HUES6 (cell line): ENCODE results near the gene UBAP1L.

Experiments
- H3K27ac ChIP-seq: 2 replicates; pipeline ENCODE4 v1.7.0; 2013; ENCODE audit warnings: low read depth, mild to moderate bottlenecking, low read length, inconsistent platforms
- H3K27me3 ChIP-seq: 2 replicates; pipeline ENCODE4 v1.6.1; 2013; ENCODE audit warnings: low read length; ENCODE audit not compliant: control insufficient read depth, insufficient read depth
- H3K36me3 ChIP-seq: 2 replicates; pipeline ENCODE4 v1.6.1; 2013; ENCODE audit warnings: low read length; ENCODE audit not compliant: control insufficient read depth, insufficient read depth
- H3K4me1 ChIP-seq: 2 replicates; pipeline ENCODE4 v1.6.1; 2013; ENCODE audit warnings: low read length; ENCODE audit not compliant: control insufficient read depth, insufficient read depth
- H3K4me3 ChIP-seq: 2 replicates; pipeline ENCODE4 v1.5.1; 2013; ENCODE audit warnings: low read depth, low read length
- H3K9ac ChIP-seq: one replicate; pipeline ENCODE4 v1.6.1; 2013; ENCODE audit warnings: mild to moderate bottlenecking, low read length
- H3K9me3 ChIP-seq: 2 replicates; pipeline ENCODE4 v1.6.1; 2013; ENCODE audit warnings: low read depth, low read length; ENCODE audit not compliant: control insufficient read depth, insufficient read depth

UBAP1L gene

GRCh38 chr15:65062061-65062460 is 52.9 kb downstream of the UBAP1L start:
- no peaks in the 10 kb centered on the region for H3K27me3 ChIP-seq
- peaks cover 23% of the 10 kb centered on the region for H3K36me3 ChIP-seq
- H3K4me3 ChIP-seq: no peak overlapping the region
- H3K27ac ChIP-seq: no peak overlapping the region
- H3K9ac ChIP-seq: no peak overlapping the region
- no peaks in the 10 kb centered on the region for H3K9me3 ChIP-seq
- H3K4me1 ChIP-seq: peaks cover 13% of the 10 kb centered on the region

GRCh38 chr15:65060641-65061397 is 54.2 kb downstream of the UBAP1L start:
- Histone ChIP-seq H3K9ac (no peak overlapping the region), H3K9me3 (no peaks in the 10 kb centered on the region), H3K36me3 (peaks cover 35% of the 10 kb centered on the region), H3K4me1 (peaks cover under 1% of the 10 kb centered on the region; the same call in 1 of the 2 replicates), H3K4me3 (no peak overlapping the region), H3K27ac (no peak overlapping the region), H3K27me3 (no peaks in the 10 kb centered on the region)

- no peaks in the 10 kb centered on the region for H3K9me3 ChIP-seq
- no peaks in the 10 kb centered on the region for H3K27me3 ChIP-seq
- H3K27ac ChIP-seq: no peak overlapping the region
- no peak overlapping the region for H3K9ac ChIP-seq
- no peaks in the 10 kb centered on the region; the same call in 1 of the 2 replicates for H3K4me1 ChIP-seq
- H3K4me3 ChIP-seq: no peak overlapping the region
- peaks cover 41% of the 10 kb centered on the region for H3K36me3 ChIP-seq
These were observed 54.9 kb downstream of the UBAP1L start for GRCh38 chr15:65059931-65060596.

GRCh38 chr15:65059369-65059750 is 55.6 kb downstream of the UBAP1L start:
- no peaks in the 10 kb centered on the region for H3K4me1 ChIP-seq
- H3K4me3 ChIP-seq: no peak overlapping the region
- H3K27me3 ChIP-seq: no peaks in the 10 kb centered on the region
- peaks cover 46% of the 10 kb centered on the region for H3K36me3 ChIP-seq
- H3K9me3 ChIP-seq: no peaks in the 10 kb centered on the region
- no peak overlapping the region for H3K27ac ChIP-seq
- H3K9ac ChIP-seq: no peak overlapping the region

GRCh38 chr15:65058394-65059368 is 56.3 kb downstream of the UBAP1L start:
- Histone ChIP-seq H3K27ac (no peak overlapping the region), H3K4me1 (no peaks in the 10 kb centered on the region), H3K9ac (no peak overlapping the region), H3K4me3 (no peak overlapping the region), H3K9me3 (no peaks in the 10 kb centered on the region), H3K36me3 (peaks cover 48% of the 10 kb centered on the region), H3K27me3 (no peaks in the 10 kb centered on the region)

- no peaks in the 10 kb centered on the region for H3K27me3 ChIP-seq
- no peaks in the 10 kb centered on the region for H3K9me3 ChIP-seq
- peaks cover 52% of the 10 kb centered on the region for H3K36me3 ChIP-seq
- no peak overlapping the region for H3K9ac ChIP-seq
- H3K4me3 ChIP-seq: no peak overlapping the region
- H3K27ac ChIP-seq: no peak overlapping the region
- no peaks in the 10 kb centered on the region for H3K4me1 ChIP-seq
These were observed 57.5 kb downstream of the UBAP1L start for GRCh38 chr15:65057549-65057940.

GRCh38 chr15:65056868-65057548 is 58.0 kb downstream of the UBAP1L start:
- Histone ChIP-seq H3K4me3 (no peak overlapping the region), H3K9me3 (no peaks in the 10 kb centered on the region), H3K9ac (no peak overlapping the region), H3K27ac (no peak overlapping the region), H3K36me3 (peaks cover 52% of the 10 kb centered on the region), H3K4me1 (no peaks in the 10 kb centered on the region), H3K27me3 (no peaks in the 10 kb centered on the region)

- Histone ChIP-seq H3K4me3 (no peak overlapping the region), H3K36me3 (peaks cover 52% of the 10 kb centered on the region), H3K9ac (no peak overlapping the region), H3K9me3 (no peaks in the 10 kb centered on the region), H3K4me1 (no peaks in the 10 kb centered on the region), H3K27ac (no peak overlapping the region), H3K27me3 (no peaks in the 10 kb centered on the region)
These were observed 58.9 kb downstream of the UBAP1L start for GRCh38 chr15:65056106-65056505.

GRCh38 chr15:65055201-65055870 is 59.7 kb downstream of the UBAP1L start:
- H3K36me3 ChIP-seq: peaks cover 49% of the 10 kb centered on the region
- H3K4me3 ChIP-seq: no peak overlapping the region
- no peaks in the 10 kb centered on the region for H3K4me1 ChIP-seq
- H3K27ac ChIP-seq: no peak overlapping the region
- H3K9ac ChIP-seq: no peak overlapping the region
- H3K9me3 ChIP-seq: no peaks in the 10 kb centered on the region
- H3K27me3 ChIP-seq: no peaks in the 10 kb centered on the region
